GM18511 (cell line): ENCODE results near the gene DDX6.

Experiments used
- ATAC-seq: cut with Tn5 transposase; IDR thresholded peaks from one replicate; pipeline ENCODE4 v1.9.1; 2021; ENCODE audit warnings: mild to moderate bottlenecking, moderate library complexity; ENCODE audit not compliant: unreplicated experiment

Gene DDX6

GRCh38 chr11:118705791-118706545 lies 85.0 kb downstream of the DDX6 start:
- ATAC-seq: no peak

- no peak for ATAC-seq
These were observed 85.7 kb downstream of the DDX6 start for GRCh38 chr11:118705111-118705741.

- ATAC-seq: no peak
These were observed 87.3 kb downstream of the DDX6 start for GRCh38 chr11:118703563-118704106.

- no peak for ATAC-seq
These were observed 91.3 kb downstream of the DDX6 start for GRCh38 chr11:118699506-118700220.
